GM18861 (cell line): ENCODE results near the gene IAPP.
"Not testable (repeated sequence)": the region's sequence is repeated elsewhere in the genome, so short reads cannot be mapped to it uniquely, and the experiment has no call there.

Experiments
- ATAC-seq: cut with Tn5 transposase; IDR thresholded peaks from one replicate; pipeline ENCODE4 v1.9.1; 2021; ENCODE audit not compliant: unreplicated experiment

Gene IAPP

DNA sequence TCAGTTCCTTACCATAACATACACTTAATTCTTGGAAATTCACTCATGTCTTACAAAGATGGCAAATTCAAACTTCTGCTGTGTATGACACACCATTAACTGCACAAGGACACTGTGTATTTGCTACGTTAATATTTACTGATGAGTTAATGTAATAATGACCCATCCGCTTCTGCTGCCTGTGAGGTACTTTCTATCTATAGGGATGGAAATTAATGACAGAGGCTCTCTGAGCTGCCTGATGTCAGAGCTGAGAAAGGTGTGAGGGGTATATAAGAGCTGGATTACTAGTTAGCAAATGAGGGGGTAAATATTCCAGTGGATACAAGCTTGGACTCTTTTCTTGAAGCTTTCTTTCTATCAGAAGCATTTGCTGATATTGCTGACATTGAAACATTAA lies at the start of gene IAPP:
Gene IAPP (plus strand): TSS at position 301 of the 400 bp plus-strand sequence. CDS start 450 bp downstream, outside the sequence.
- no peak for ATAC-seq

- no peak for ATAC-seq
These were observed 49.0 kb upstream of the IAPP start for GRCh38 chr12:21323736-21324135.

GRCh38 chr12:21324551-21324950 lies 48.2 kb upstream of the IAPP start:
- no peak for ATAC-seq

- ATAC-seq = no peak
These were observed 44.1 kb upstream of the IAPP start for GRCh38 chr12:21328578-21328977.

DNA sequence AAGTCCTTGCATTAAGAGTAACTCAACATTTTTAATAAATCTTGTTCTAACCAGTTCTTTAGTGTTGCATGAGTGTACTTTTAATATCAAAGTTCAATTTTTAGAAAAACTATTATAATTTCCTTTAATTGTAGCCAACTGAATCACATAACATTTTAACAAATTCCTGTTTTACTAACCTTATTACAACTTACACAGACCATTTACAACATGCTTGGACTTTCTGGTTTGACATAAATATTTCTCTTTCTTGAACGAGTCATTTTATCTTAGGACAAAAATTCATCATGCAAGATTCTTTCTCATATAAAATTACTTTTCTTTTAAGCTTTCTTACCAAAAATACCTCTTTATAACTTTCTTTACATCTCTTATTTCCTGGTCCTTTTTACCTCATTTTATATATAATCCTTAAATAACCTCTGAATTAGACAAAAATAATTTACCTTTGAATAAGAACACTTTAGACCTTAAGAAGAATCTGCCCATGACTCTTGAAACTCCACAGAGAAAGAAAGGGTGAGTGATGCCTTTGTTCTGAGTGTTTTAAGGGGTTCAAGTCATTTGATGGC lies 41.9 kb upstream of the IAPP start:
- no peak for ATAC-seq

DNA sequence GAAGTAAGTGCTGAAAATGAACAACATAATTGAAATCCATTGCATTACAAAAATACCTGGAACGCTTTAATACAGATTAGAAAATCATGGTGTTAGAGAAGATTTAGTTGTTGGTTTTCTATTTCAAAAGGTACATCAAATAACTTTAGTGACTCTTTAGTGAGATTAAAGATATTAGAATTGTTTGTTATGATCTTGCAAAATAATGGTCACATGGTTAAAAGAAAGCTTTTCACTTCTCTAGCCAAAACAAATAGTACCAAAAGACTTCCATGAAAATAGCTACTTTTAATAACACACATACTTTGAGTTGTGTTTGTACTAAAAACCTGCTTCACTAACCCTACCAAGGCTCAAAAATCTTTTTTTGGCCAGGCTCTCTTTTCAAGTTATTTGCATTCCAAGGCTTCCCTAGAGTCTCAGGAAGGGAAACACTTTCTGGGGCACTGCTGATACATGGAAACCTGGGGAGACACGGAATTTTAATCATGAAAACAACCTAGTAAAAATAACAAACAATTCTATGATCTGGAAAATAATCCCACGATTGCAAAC lies 37.9 kb upstream of the IAPP start, which contains the start of gene SLCO1A2:
Gene SLCO1A2 (minus strand): TSS at position 147 of the 555 bp plus-strand sequence. CDS start 270 bp downstream, outside the sequence.
- ATAC-seq = no peak

GRCh38 chr12:21336656-21337055 lies 36.0 kb upstream of the IAPP start:
- ATAC-seq = no peak

DNA sequence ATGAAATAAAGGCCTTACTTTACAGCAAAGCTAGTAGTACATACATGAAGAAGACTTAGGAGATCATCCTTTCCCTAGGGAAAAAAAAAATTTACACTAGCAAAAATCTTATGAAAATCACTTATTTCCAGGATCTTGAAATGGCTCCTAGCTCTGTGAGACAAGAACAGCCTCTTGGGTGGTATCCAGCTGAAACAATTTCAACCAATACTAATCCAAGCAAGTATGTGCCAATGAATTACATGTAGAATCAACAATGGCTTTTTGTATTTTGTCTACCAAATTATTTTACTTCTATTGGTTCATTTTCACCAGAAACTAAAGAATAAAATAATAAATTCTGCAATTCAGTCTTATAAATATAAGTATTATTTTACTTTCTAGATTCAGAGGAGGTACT lies 35.2 kb upstream of the IAPP start:
- ATAC-seq = no peak

DNA sequence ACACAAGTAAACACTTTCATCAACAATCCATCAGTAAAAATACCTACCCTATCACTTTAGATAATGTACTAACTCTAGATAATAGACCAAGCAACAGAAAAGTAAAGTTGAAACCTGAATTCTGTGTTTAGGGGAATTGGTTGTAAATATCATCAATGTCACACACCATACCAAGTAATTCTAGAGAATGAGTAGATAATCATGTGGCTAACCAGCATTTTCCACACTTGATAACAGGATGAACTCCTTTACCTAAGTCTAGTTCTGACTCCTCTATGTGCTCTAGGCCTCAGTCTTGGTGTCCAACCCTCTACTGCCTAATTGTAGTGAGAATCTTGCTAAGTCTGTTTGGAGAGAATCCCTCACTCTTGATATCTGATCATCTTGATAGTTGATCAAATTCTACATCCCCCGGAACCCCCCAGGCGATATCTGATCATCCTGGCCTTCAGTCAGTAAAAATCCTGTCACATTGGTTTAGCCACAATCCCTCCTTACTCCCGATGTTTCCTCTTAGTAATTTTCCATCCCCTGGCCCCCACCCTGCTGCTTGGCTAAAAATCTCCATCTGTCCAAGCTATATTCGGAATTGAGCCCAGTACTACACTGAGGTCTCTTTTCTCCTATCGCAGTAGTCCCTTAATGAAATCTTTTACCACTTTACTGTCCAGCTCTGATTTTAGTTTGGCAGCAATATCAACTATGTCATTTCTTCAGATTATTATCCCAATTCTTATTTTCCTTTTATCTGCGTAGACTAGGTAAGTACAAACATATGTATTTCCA lies 34.5 kb upstream of the IAPP start:
- ATAC-seq = no peak

DNA sequence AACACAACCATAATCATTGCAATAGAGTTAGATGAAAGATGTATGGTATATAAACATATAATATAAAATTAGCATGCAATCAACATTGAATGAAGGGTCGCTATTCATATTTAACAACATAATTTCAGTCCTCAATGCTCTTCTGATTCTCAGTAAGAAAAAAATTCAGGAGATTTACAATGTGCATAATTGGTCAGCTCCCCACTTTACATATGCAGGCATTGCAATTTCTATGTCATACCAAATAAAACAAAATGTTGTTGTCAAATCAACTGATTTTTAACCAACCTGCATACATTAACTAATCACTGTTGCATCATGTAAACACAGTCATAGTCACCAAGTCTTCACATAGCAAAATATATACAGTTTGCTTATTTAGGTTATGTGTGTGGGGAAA lies 32.8 kb upstream of the IAPP start:
- no peak for ATAC-seq

- ATAC-seq = no peak
These were observed 32.3 kb upstream of the IAPP start for GRCh38 chr12:21340403-21340802.

- no peak for ATAC-seq
These were observed 30.9 kb upstream of the IAPP start for GRCh38 chr12:21341769-21342168.

DNA sequence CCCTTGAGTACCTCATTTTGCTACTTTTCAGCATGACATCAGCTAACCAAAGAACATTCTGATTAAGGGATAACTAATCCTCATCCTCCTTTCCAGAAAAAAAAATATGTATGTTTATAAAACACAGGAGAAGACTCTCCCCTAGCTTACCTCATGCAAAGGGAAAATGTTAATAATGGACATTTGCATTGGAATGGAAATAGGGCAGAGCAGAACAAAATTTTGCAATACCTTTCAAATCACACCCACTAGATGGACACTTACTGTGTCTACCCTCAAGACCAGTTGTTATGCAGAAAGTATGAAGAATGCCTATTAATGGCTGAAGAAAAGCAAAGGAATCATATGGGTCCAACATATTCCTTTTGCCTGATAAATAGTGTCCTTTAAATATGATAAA lies 29.1 kb upstream of the IAPP start:
- ATAC-seq = no peak

DNA sequence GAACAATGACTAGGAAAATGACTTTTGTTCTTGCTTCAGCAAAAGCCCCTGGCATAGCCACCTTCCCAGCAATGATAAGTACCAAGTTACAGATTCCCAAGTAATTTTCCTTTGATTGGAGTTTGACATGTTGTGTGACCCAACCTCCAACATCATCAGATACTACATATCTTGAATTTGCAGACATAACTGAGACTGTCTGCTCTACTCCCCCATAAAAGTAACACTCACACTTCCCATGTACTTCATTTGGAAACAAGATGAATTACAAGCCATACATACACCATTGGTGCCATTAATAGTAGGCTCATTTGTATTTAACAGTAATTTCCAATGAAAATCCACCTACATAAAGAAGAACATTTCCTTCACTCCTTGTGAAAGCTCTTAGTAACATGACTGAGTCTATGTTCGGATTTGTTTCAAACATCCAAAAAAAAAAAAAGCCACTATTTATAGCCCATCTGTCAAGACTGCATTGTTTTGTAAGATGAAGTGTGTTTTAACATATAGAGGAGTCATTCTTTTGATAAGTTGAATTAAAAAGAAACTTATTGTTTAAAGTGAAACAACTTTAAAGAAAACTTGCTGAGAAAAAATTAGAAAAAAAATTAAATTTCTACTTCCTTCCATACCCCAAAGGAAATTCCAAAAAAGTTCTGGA lies 26.0 kb upstream of the IAPP start:
- ATAC-seq = no peak

GRCh38 chr12:21350975-21351374 lies 21.7 kb upstream of the IAPP start:
- ATAC-seq = no peak

GRCh38 chr12:21353487-21353886 lies 19.2 kb upstream of the IAPP start:
- ATAC-seq = no peak

GRCh38 chr12:21353948-21354347 lies 18.8 kb upstream of the IAPP start:
- ATAC-seq = no peak

DNA sequence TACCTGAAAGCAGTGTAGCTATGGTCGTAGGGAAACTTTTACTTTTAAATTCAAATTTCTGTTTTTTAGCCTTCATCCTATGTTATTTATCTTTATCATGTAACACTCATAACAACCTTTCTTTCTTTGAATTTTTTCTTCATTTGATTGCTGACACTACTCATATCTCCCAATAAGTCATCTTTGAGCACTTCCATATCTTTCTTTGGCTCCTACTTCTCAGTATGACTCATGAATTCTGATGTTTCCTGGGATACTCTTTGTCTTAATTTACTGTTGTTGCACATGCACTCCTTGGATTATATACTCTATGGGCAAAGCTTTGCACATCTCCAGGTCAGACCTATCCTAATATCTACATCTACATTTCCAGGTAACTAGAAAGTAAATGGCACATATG lies 18.1 kb upstream of the IAPP start:
- ATAC-seq = no peak

GRCh38 chr12:21360632-21361031 lies 12.1 kb upstream of the IAPP start:
- ATAC-seq = not testable (repeated sequence)

- ATAC-seq = no peak
These were observed 3.3 kb upstream of the IAPP start for GRCh38 chr12:21369141-21369980.
